GM18502 (cell line): ENCODE measurements around the gene LRRC4B.
"Not testable (repeated sequence)": the region's sequence is repeated elsewhere in the genome, so short reads cannot be mapped to it uniquely, and the experiment has no call there.

Experiments used
- ATAC-seq: cut with Tn5 transposase; IDR thresholded peaks from one replicate; pipeline ENCODE4 v1.9.1; 2021; ENCODE audit warnings: mild to moderate bottlenecking; ENCODE audit not compliant: unreplicated experiment, poor library complexity

The LRRC4B gene

GRCh38 chr19:50567882-50568727 is at the start of gene LRRC4B:
LRRC4B (minus strand) TSS chr19:50568435; CDS start chr19:50548838, 19,597 bp downstream.
- ATAC-seq: no peak

- ATAC-seq: not testable (repeated sequence)
These were observed 44.5 kb upstream of the LRRC4B start for GRCh38 chr19:50612504-50613404.

- no peak for ATAC-seq
These were observed 39.9 kb upstream of the LRRC4B start for GRCh38 chr19:50607874-50608785.

- no peak for ATAC-seq
These were observed 39.2 kb upstream of the LRRC4B start for GRCh38 chr19:50607388-50607787.

GRCh38 chr19:50606059-50606836 is 38.0 kb upstream of the LRRC4B start:
- not testable (repeated sequence) for ATAC-seq

- ATAC-seq: not testable (repeated sequence)
These were observed 36.2 kb upstream of the LRRC4B start for GRCh38 chr19:50604264-50605073.

- ATAC-seq: no peak
These were observed 34.7 kb upstream of the LRRC4B start for GRCh38 chr19:50602935-50603334.

- ATAC-seq: no peak
These were observed 34.3 kb upstream of the LRRC4B start for GRCh38 chr19:50602496-50602895.

- no peak for ATAC-seq
These were observed 33.8 kb upstream of the LRRC4B start for GRCh38 chr19:50602089-50602422.

GRCh38 chr19:50601407-50602088 is 33.3 kb upstream of the LRRC4B start:
- no peak for ATAC-seq

- no peak for ATAC-seq
These were observed 31.2 kb upstream of the LRRC4B start for GRCh38 chr19:50599427-50599826.

- ATAC-seq: no peak
These were observed 22.0 kb upstream of the LRRC4B start for GRCh38 chr19:50590191-50590590.

- not testable (repeated sequence) for ATAC-seq
These were observed 13.8 kb upstream of the LRRC4B start for GRCh38 chr19:50581795-50582660.

- no peak for ATAC-seq
These were observed 12.9 kb upstream of the LRRC4B start for GRCh38 chr19:50580970-50581634.

GRCh38 chr19:50580240-50580639 is 12.0 kb upstream of the LRRC4B start:
- ATAC-seq: no peak

- ATAC-seq: not testable (repeated sequence)
These were observed 8.5 kb upstream of the LRRC4B start for GRCh38 chr19:50576769-50577168.
